ENCODE measurements around the gene CHCT1. TPM values are rescaled to one million over a fixed set of nuclear protein-coding genes. Genes with fewer than 3 reads are reported as not detected.
"Not testable (repeated sequence)": the region's sequence is repeated elsewhere in the genome, so short reads cannot be mapped to it uniquely, and the experiment has no call there.

CHCT1 gene
- total and polyA plus RNA-seq, 2 of the 8 experiments (the other 6 are each of a cell fraction or from before 2014, with no cell fraction given): 0.06 TPM; not detected in 1

- H3K4me3 ChIP-seq (ENCODE audit: extremely low read depth in 1 of 4, insufficient read depth in 2 of 4, low read depth in 3 of 4, low read length in 4 of 4); POLR2A ChIA-PET (ENCODE audit: partially characterized antibody); DNase-seq (ENCODE audit: low read depth in 1 of 2, low spot score in 2 of 2); H3K4me2 ChIP-seq (ENCODE audit: insufficient read depth in 1 of 2, low read depth in 2 of 2, low read length in 2 of 2); H3K4me1 ChIP-seq (replicated peaks in 1 of 4; ENCODE audit: control insufficient read depth in 3 of 4, insufficient read depth in 4 of 4, low read length in 3 of 4); H3K27ac ChIP-seq (ENCODE audit: low read depth, low read length); H3K36me3 ChIP-seq (ENCODE audit: control insufficient read depth in 2 of 4, insufficient read depth in 4 of 4, low read length in 3 of 4); H2BK15ac ChIP-seq (ENCODE audit: low read length); H4K91ac ChIP-seq (replicated peaks; ENCODE audit: insufficient read length, low read length); H3K79me1 ChIP-seq (ENCODE audit: low read depth, low read length); H3K4ac ChIP-seq (replicated peaks; ENCODE audit: insufficient read length, low read depth, low read length); H3K56ac ChIP-seq (replicated peaks; ENCODE audit: insufficient read length, low read depth, low read length); H4K20me1 ChIP-seq (replicated peaks in 1 of 2; ENCODE audit: control insufficient read depth in 1 of 2, insufficient read depth in 2 of 2, low read length in 2 of 2); H3K9me3 ChIP-seq (ENCODE audit: insufficient read depth in 2 of 2, low read depth in 1 of 2, low read length in 1 of 2); H3K23ac ChIP-seq (ENCODE audit: insufficient read length); H2BK12ac ChIP-seq (ENCODE audit: low read depth, low read length); H4K5ac ChIP-seq (ENCODE audit: insufficient read length, low read depth, low read length); H2BK5ac ChIP-seq (ENCODE audit: low read depth, low read length); FAIRE-seq; H3K79me2 ChIP-seq (ENCODE audit: control insufficient read depth in 1 of 2, insufficient read depth in 2 of 2, low read length in 2 of 2); H3K14ac ChIP-seq (ENCODE audit: insufficient read length); H3K23me2 ChIP-seq (ENCODE audit: low read depth, low read length); H3K9ac ChIP-seq (replicated peaks in 1 of 4; ENCODE audit: extremely low read depth in 1 of 4, low read depth in 3 of 4, low read length in 3 of 4); H2BK120ac ChIP-seq (replicated peaks; ENCODE audit: low read depth, low read length); H2AK5ac ChIP-seq (ENCODE audit: low read depth, low read length); H4K8ac ChIP-seq (ENCODE audit: extremely low read depth, insufficient read depth, low read length); H3K18ac ChIP-seq (ENCODE audit: extremely low read depth, low read length); H2AFZ ChIP-seq (ENCODE audit: low read length); H2BK20ac ChIP-seq (ENCODE audit: low read length): not testable (repeated sequence)
- 90% methylated on average over 4 of the region's 4 CpGs; no CpG with 5 or more reads in 1 of the 2 experiments for WGBS, 2 experiments (ENCODE audit: extremely low coverage in 1 of 2, insufficient coverage in 1 of 2, insufficient read length in 1 of 2, insufficient replicate concordance in 2 of 2, low coverage in 1 of 2, low lambda C conversion rate in 2 of 2, missing lambda C conversion rate in 1 of 2)
- CTCF ChIA-PET (ENCODE audit: partially characterized antibody): interaction anchor here (0.7 to 1.2 kb wide), 6 partner anchors 8 to 188 kb away, joined by 3 to 6 read pairs (median 3); no protein-coding TSS in a partner anchor
- peaks cover 0 to 11% (median 9%) of the 10 kb centered on the region in 4 experiments; a peak in 4 of 7 replicates for H3K27me3 ChIP-seq (replicated peaks in 1 of 4; ENCODE audit: control insufficient read depth in 3 of 4, extremely low read depth in 1 of 4, insufficient read depth in 3 of 4, low read length in 3 of 4)
Measured at GRCh38 chr17:60419003-60419402, 3.3 kb upstream of the CHCT1 start.

- H4K20me1 ChIP-seq (replicated peaks in 1 of 2; ENCODE audit: control insufficient read depth in 1 of 2, insufficient read depth in 2 of 2, low read length in 2 of 2); H2AFZ ChIP-seq (ENCODE audit: low read length); H3K4me1 ChIP-seq (replicated peaks in 1 of 4; ENCODE audit: control insufficient read depth in 3 of 4, insufficient read depth in 4 of 4, low read length in 3 of 4); H4K8ac ChIP-seq (ENCODE audit: extremely low read depth, insufficient read depth, low read length); DNase-seq (ENCODE audit: low read depth in 1 of 2, low spot score in 2 of 2); H3K23ac ChIP-seq (ENCODE audit: insufficient read length); H2BK5ac ChIP-seq (ENCODE audit: low read depth, low read length); H3K36me3 ChIP-seq (ENCODE audit: control insufficient read depth in 2 of 4, insufficient read depth in 4 of 4, low read length in 3 of 4); H4K5ac ChIP-seq (ENCODE audit: insufficient read length, low read depth, low read length); H3K4me3 ChIP-seq (ENCODE audit: extremely low read depth in 1 of 4, insufficient read depth in 2 of 4, low read depth in 3 of 4, low read length in 4 of 4); H3K9ac ChIP-seq (replicated peaks in 1 of 4; ENCODE audit: extremely low read depth in 1 of 4, low read depth in 3 of 4, low read length in 3 of 4); H2BK20ac ChIP-seq (ENCODE audit: low read length); H3K14ac ChIP-seq (ENCODE audit: insufficient read length); H3K56ac ChIP-seq (replicated peaks; ENCODE audit: insufficient read length, low read depth, low read length); H2AK5ac ChIP-seq (ENCODE audit: low read depth, low read length); H2BK120ac ChIP-seq (replicated peaks; ENCODE audit: low read depth, low read length); H3K23me2 ChIP-seq (ENCODE audit: low read depth, low read length); H3K79me1 ChIP-seq (ENCODE audit: low read depth, low read length); H2BK12ac ChIP-seq (ENCODE audit: low read depth, low read length); FAIRE-seq; H3K9me3 ChIP-seq (ENCODE audit: insufficient read depth in 2 of 2, low read depth in 1 of 2, low read length in 1 of 2); H4K91ac ChIP-seq (replicated peaks; ENCODE audit: insufficient read length, low read length); H2BK15ac ChIP-seq (ENCODE audit: low read length); POLR2A ChIA-PET (ENCODE audit: partially characterized antibody); H3K4ac ChIP-seq (replicated peaks; ENCODE audit: insufficient read length, low read depth, low read length); H3K4me2 ChIP-seq (ENCODE audit: insufficient read depth in 1 of 2, low read depth in 2 of 2, low read length in 2 of 2); H3K18ac ChIP-seq (ENCODE audit: extremely low read depth, low read length); H3K27ac ChIP-seq (ENCODE audit: low read depth, low read length); H3K79me2 ChIP-seq (ENCODE audit: control insufficient read depth in 1 of 2, insufficient read depth in 2 of 2, low read length in 2 of 2): not testable (repeated sequence)
- 92% methylated on average over 7 of the region's 7 CpGs; no CpG with 5 or more reads in 1 of the 2 experiments for WGBS, 2 experiments (ENCODE audit: extremely low coverage in 1 of 2, insufficient coverage in 1 of 2, insufficient read length in 1 of 2, insufficient replicate concordance in 2 of 2, low coverage in 1 of 2, low lambda C conversion rate in 2 of 2, missing lambda C conversion rate in 1 of 2)
- CTCF ChIA-PET (ENCODE audit: partially characterized antibody): interaction anchor here (0.7 to 1.2 kb wide), 3 partner anchors 15 to 82 kb away, joined by 3 read pairs; no protein-coding TSS in a partner anchor
- peaks cover 0 to 11% (median 9%) of the 10 kb centered on the region in 4 experiments; a peak in 4 of 7 replicates for H3K27me3 ChIP-seq (replicated peaks in 1 of 4; ENCODE audit: control insufficient read depth in 3 of 4, extremely low read depth in 1 of 4, insufficient read depth in 3 of 4, low read length in 3 of 4)
Measured at GRCh38 chr17:60419875-60420274, 2.4 kb upstream of the CHCT1 start.

Data from H1 (cell line).